Activated CD4-positive, CD25-positive, alpha-beta regulatory T cell (primary cell): Measurements from ENCODE around the gene ZNF823.
"Not testable (repeated sequence)": the region's sequence is repeated elsewhere in the genome, so short reads cannot be mapped to it uniquely, and the experiment has no call there.

Experiments used
- DNase-seq, 4 experiments: peaks; one replicate each; lab custom pipeline; 2025; lab: John Stamatoyannopoulos, UW

ZNF823 gene

DNA sequence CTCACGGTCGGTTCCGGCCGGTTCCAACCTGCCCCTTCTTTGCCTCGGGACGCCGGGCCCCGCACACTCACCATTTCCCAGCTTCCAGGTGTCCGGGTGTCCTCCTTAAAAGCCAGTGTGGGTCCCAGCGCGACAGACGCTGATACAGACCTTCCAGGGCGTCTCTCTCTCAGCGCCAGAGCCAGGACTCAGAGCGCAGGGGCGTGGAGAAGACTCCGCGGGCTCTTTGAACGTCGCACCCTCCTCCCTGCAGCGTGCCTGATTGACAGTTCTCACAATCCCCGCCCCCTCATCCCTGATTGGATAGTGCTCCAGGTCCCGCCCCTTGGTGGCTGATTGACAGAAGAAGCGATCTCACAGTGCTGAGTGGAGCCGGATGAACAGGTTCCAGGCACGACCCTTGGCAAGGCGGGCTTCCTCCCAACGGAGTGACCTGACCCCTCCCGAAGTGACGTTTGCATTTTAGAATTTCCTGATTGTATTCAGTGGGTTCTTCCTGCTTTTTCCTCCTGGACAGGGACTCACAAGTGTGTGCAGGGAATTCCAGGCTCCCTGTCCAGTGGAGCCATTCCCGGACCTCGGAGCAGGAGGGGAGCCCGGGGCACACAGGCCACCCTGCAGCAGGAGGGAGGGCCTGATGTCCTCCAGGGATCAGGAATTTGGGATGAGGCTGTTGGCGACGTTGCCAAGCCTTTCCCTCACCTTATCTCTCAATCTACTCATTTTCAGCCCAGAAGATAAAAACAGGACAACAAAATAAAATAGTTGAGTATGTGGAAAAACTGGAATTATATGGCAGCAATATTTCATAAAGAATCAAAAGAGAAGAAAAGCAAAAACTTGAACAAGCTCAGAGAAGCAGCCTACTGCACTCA is at the start of gene ZNF823:
ZNF823 (minus strand) TSS at position 201 of the 875 bp plus-strand sequence; CDS start at position 74, 127 bp downstream.
- DNase-seq, result peak; percentile 86 to 95 (median 88)

DNA sequence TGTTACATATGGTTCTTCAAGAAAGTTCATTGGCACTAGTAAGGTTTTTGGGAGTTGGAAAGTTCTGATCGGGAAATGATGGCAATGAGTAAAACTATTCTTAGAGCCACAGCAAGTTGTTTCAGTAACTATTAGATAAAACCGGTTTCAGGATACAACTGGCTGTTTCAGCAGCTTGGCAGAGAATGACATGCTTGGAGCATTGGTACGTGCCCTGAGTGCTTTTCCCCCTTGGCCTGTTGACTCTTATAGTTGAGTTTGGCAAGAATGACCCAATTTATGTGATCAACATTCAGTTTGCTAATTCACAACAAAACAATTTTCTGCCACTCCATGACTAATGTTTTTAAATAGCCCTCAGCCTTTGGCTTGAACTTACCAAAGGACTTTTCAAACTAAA is 48.8 kb upstream of the ZNF823 start:
- no peak for DNase-seq

- no peak for DNase-seq
Measured at GRCh38 chr19:11784356-11784755, 45.6 kb upstream of the ZNF823 start.

GRCh38 chr19:11783767-11784166 is 45.0 kb upstream of the ZNF823 start:
- no peak for DNase-seq

- DNase-seq, result no peak
Measured at GRCh38 chr19:11781295-11782057, 42.7 kb upstream of the ZNF823 start.

GRCh38 chr19:11780431-11781020 is 41.8 kb upstream of the ZNF823 start:
- DNase-seq, result no peak

DNA sequence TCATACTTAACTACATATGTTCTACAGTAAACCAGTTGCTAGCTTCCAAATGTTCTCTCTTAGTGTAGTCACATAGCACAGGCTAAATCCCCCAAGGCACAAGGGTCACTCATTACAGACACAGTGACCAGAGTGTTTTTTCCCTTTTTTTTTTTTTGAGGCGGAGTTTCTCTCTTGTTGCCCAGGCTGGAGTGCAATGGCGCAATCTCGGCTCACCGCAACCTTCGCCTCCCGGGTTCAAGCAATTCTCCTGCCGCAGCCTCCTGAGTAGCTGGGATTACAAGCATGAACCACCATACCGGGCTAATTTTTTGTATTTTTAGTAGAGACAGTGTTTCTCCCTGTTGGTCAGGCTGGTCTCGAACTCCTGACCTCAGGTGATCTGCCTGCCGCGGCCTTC is 37.9 kb upstream of the ZNF823 start:
- not testable (repeated sequence) for DNase-seq

DNA sequence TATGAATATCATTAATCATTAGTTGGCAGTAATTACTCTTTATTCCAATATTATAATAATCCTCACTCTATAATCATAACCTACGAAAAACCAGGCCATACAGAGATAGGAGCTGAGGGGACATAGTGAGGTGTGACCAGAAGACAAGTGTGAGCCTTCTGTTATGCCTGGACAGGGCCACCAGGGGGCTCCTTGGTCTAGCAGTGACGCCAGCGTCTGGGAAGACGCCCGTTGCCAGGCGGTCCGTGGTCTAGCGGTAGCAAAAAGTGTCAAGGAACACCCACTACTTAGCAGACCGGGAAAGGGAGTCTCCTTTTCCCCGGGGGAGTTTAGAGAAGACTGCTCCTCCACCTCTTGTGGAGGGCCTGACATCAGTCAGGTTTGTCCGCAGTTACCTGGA is 32.8 kb upstream of the ZNF823 start:
- DNase-seq, result not testable (repeated sequence)

DNA sequence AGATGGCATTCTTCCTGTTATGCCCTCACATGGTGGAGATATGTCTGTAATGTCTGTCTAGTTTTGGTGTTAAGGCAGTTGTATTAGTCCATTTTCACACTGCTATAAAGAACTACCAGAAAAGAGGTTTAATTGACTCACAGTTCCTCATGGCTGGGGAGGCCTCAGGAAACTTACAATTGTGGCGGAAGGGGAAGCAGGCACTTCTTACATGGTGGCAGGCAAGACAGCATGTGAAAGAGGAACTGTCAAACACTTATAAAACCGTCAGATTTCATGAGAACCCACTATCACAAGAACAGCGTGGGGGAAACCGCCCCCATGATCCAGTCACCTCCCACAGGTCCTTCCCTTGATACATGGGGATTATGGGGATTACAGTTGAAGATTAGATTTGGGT is 31.2 kb upstream of the ZNF823 start:
- DNase-seq, result no peak

GRCh38 chr19:11767633-11768133 is 28.9 kb upstream of the ZNF823 start:
- DNase-seq, result peak in 1 of 4 experiments; percentile 3

DNA sequence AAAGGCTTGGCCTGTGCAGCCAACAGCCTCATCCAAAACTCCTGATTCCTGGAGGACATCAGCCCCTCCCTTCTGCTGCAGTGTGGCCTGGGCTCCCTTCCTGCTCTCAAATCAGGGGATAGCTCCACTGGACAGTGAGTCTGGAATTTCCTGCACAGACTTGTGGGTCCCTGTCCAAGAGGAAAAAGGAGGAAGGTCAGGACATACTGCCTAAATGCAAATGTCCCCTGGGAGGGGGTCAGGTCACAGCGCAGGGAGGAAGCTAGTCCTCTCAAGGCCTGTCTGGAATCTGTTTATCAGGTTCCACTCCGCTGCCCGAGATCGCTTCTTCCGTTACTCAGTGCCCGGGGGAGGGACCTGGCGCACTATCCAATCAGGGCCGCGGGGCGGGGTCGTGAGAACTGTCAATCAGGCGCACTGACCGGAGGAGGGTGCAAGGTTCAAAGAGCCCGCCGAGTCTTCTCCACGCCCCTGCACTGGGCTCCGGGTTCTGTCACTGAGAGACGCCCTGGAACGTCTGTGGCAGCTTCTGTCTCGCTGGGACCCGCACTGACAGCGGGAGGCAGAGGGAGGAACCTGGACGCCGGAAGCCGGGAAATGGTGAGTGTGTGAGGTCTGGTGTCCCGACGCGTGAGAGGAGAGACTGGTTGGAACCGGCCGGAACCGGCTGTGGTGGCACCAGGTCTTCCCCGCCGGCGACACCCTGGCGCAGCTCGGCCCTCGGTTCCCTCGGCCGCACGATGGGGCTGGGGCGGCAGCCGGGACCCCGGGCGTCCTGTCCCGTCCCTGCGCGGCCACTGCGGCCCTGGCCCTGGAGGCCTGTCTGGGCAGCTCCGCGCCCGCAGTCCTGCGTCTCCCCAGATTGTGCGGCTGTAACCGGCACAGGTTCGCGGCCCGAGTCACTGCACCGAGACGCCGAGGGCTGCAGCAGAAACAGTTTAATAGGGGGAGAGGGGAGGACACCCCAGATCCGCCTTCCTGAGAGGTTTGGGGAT is 28.1 kb upstream of the ZNF823 start, which contains the start of gene ZNF441:
ZNF441 (plus strand) TSS at position 404 of the 995 bp plus-strand sequence; CDS start at position 598, 194 bp downstream.
- peak; percentile 77 to 92 (median 78) for DNase-seq

- DNase-seq, result no peak
Measured at GRCh38 chr19:11763611-11764010, 24.9 kb upstream of the ZNF823 start.

- DNase-seq, result no peak
Measured at GRCh38 chr19:11763117-11763516, 24.4 kb upstream of the ZNF823 start.

DNA sequence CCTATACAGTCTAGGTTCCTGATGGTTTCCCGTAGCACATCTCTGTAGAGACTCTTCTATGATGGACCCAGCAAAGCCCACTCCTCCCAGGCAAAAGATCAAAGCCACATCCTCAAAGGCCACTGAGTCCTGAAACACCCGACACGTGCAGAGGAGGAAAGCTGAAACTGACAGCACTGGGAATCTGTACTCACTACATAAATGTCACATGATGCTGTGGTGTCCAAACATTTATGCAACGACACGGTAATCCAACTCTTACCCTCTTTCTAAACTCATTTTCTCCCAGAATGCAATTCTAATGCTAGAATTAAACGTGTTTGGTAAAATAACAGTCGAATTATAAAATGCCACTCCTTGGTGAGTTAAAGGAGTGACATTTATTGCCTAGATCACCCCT is 21.1 kb upstream of the ZNF823 start:
- no peak for DNase-seq

DNA sequence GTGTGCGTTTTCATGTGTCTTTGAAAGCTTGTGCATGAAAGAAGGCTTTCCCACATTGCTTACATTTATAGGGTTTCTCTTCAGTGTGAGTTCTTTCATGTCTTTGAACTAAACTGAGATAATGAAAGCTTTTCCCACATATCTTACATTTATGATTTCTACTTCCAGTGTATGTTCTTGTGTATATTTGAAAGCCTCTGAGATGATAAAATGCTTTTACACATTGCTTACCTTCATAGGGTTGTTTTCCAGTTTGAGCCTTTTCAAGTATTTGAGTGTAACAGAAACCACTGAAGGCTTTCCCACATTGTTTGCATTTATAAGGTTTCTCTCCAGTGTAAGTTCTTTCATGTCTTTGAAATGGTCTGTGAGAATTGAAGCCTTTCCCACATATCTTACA is 18.2 kb upstream of the ZNF823 start:
- DNase-seq, result no peak

DNA sequence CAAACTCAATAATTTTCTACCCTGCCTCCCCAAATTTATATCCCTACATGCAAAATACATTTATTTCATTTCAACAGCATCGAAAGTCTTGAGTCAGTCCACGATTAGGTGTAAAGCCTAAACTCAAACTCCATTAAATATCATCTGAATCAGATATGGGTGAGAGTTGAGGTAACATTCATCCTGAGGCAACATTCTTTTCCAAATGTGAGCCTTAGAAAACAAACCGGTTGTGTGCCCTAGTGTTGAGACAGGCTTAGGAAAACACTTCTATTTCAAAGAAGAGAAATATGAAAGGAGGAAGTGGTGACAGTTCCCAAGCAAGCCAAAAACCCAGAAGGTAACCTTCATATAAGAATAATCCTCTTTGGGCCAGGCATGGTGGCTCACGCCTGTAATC is 15.9 kb upstream of the ZNF823 start:
- no peak for DNase-seq

- no peak for DNase-seq
Measured at GRCh38 chr19:11752244-11752736, 13.5 kb upstream of the ZNF823 start.

- no peak for DNase-seq
Measured at GRCh38 chr19:11749751-11750150, 11.0 kb upstream of the ZNF823 start.

GRCh38 chr19:11747277-11747676 is 8.5 kb upstream of the ZNF823 start:
- DNase-seq, result no peak

- no peak for DNase-seq
Measured at GRCh38 chr19:11745869-11746268, 7.1 kb upstream of the ZNF823 start.
